KBM-7 (cell line): ENCODE measurements around the gene FTO.

Experiments
- DNase-seq: peaks from one replicate; pipeline ENCODE4 v3.0.0-alpha.2; 2015
- in situ Hi-C: fragments of 300-500 bp; cut with MboI; formaldehyde crosslinking; loops from 2 replicates; pipeline ENCODE4 v1.14.3; 2020; ENCODE audit warnings: low sequenced_read_pairs, low pct_unique_long_range_greater_than_20kb, mixed read lengths

Gene FTO

GRCh38 chr16:53908731-53909130 lies 204.8 kb downstream of the FTO start:
- in situ Hi-C loops, result no loop called here
- DNase-seq, result no peak

GRCh38 chr16:53910990-53911389 lies 207.0 kb downstream of the FTO start:
- in situ Hi-C loops, result no loop called here
- DNase-seq, result no peak

GRCh38 chr16:53911513-53911912 lies 207.6 kb downstream of the FTO start:
- no peak for DNase-seq
- in situ Hi-C loops, result no loop called here

GRCh38 chr16:53912155-53912554 lies 208.2 kb downstream of the FTO start:
- in situ Hi-C loops, result no loop called here
- no peak for DNase-seq

- DNase-seq, result peak; percentile 23
- in situ Hi-C loops, result no loop called here
Measured at GRCh38 chr16:53913099-53913870, 209.3 kb downstream of the FTO start.

- in situ Hi-C loops, result no loop called here
- DNase-seq, result no peak
Measured at GRCh38 chr16:53913920-53914319, 210.0 kb downstream of the FTO start.

- no peak for DNase-seq
- in situ Hi-C loops, result no loop called here
Measured at GRCh38 chr16:53914736-53915135, 210.8 kb downstream of the FTO start.

- DNase-seq, result no peak
- in situ Hi-C loops, result no loop called here
Measured at GRCh38 chr16:53915452-53916160, 211.7 kb downstream of the FTO start.

- DNase-seq, result no peak
- in situ Hi-C loops, result no loop called here
Measured at GRCh38 chr16:53920988-53921387, 217.0 kb downstream of the FTO start.

- no peak for DNase-seq
- in situ Hi-C loops, result no loop called here
Measured at GRCh38 chr16:53922067-53922806, 218.3 kb downstream of the FTO start.

GRCh38 chr16:53922807-53923571 lies 219.0 kb downstream of the FTO start:
- in situ Hi-C loops, result no loop called here
- no peak for DNase-seq

GRCh38 chr16:53924331-53925106 lies 220.6 kb downstream of the FTO start:
- in situ Hi-C loops, result loop anchor here (25.0 kb wide), 1 partner anchor 1013 kb away; the partner anchor contains the start of gene IRX5
- DNase-seq, result no peak

GRCh38 chr16:53925107-53925410 lies 221.1 kb downstream of the FTO start:
- in situ Hi-C loops, result loop anchor here (25.0 kb wide), 1 partner anchor 1012 kb away; the partner anchor contains the start of gene IRX5

GRCh38 chr16:53925526-53925925 lies 221.6 kb downstream of the FTO start:
- in situ Hi-C loops, result loop anchor here (25.0 kb wide), 1 partner anchor 1012 kb away; the partner anchor contains the start of gene IRX5
- no peak for DNase-seq

More at GRCh38 chr16:53925107-53925410, 221.1 kb downstream of the FTO start:
- peak; percentile 35 for DNase-seq

GRCh38 chr16:53926209-53926608 lies 222.3 kb downstream of the FTO start:
- in situ Hi-C loops, result loop anchor here (25.0 kb wide), 1 partner anchor 1011 kb away; the partner anchor contains the start of gene IRX5
- no peak for DNase-seq

- in situ Hi-C loops, result loop anchor here (25.0 kb wide), 1 partner anchor 1004 kb away; the partner anchor contains the start of gene IRX5
- DNase-seq, result no peak
Measured at GRCh38 chr16:53932975-53933374, 229.0 kb downstream of the FTO start.

- in situ Hi-C loops, result loop anchor here (25.0 kb wide), 1 partner anchor 1004 kb away; the partner anchor contains the start of gene IRX5
- no peak for DNase-seq
Measured at GRCh38 chr16:53933407-53933806, 229.5 kb downstream of the FTO start.

GRCh38 chr16:53936052-53936451 lies 232.1 kb downstream of the FTO start:
- no peak for DNase-seq
- in situ Hi-C loops, result loop anchor here (25.0 kb wide), 1 partner anchor 1001 kb away; the partner anchor contains the start of gene IRX5
